SU-DHL-6 (cell line): ENCODE measurements around the gene CETP.

Experiments
- CTCF ChIP-seq: fragments of 200-600 bp; sonication (generic); IDR thresholded peaks from one replicate; pipeline ENCODE4 v1.5.1; 2017; ENCODE audit warnings: antibody characterized with exemption, mild to moderate bottlenecking, low read length, moderate library complexity; ENCODE audit not compliant: insufficient read depth, poor library complexity, severe bottlenecking
- EZH2phosphoT487 ChIP-seq: fragments of 200-600 bp; sonication (generic), shearing (Covaris generic); conservative IDR thresholded peaks from 2 replicates; pipeline ENCODE4 v1.6.1; 2018; ENCODE audit warnings: mild to moderate bottlenecking, antibody characterized with exemption, low read length, moderate library complexity, mixed read lengths

DNA sequence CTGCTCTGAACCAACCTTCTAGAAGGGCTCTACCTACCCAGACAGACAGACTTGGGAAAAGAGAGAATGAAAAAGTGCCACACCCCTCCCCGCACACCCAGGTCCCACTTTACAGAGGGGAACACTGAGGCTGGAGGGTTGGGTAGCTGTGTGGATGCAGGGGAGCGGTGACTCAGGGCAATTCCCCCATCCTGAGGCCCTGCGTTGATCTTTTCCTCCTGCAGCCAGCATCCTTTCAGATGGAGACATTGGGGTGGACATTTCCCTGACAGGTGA lies 10.0 kb downstream of the CETP start:
- no peak for TF ChIP-seq CTCF
- TF ChIP-seq EZH2phosphoT487 = no peak
